RWPE1 (cell line): ENCODE results near the gene M1AP.

Experiments
- CTCF ChIA-PET: fragments of 350-600 bp; sonication (Branson Sonifier 250); formaldehyde crosslinking; extraction: SDS; loops from one replicate; lab custom pipeline; 2021; lab: Yijun Ruan, JAX
- POLR2A ChIA-PET: fragments of 400-600 bp; formaldehyde crosslinking; extraction: SDS; loops from one replicate; lab custom pipeline; 2020; ENCODE audit warnings: antibody characterized with exemption; ENCODE audit not compliant: low non-redundant PET; lab: Yijun Ruan, JAX
- DNase-seq: peaks from one replicate; pipeline ENCODE4 v3.0.0; 2012; ENCODE audit warnings: low spot score
- H3K27ac ChIP-seq: fragments of 450-650 bp; 2 replicates; pipeline ENCODE4 v1.5.1; 2017
- TF ChIP-seq, protein P1 (sequence below): fragments of 450-650 bp; conservative IDR thresholded peaks from 2 replicates; pipeline ENCODE4 v1.5.1; 2017; ENCODE audit warnings: low read depth, mild to moderate bottlenecking

The M1AP gene

DNA sequence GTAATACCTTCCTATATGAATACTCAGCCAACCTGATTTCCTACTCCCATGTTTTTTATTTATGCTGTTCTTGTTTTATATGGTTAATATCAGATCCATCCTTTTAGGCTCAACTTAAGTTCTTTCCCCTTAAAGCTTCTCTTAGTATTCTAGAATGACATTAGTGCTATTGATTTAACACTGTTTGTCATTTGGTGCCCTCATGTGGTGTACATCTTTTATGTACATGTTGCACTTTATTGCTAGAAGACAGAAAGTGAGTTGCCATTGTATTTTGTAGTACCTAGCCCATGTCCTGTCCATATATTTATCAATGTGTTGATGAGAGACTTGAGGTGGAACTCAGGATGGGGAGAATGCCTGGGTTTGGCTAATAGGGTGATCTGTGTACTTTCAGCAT is 115.9 kb downstream of the M1AP start:
- no peak for DNase-seq
- CTCF ChIA-PET = interaction anchor here (0.6 to 4.3 kb wide), 20 partner anchors 9 to 197 kb away, joined by 3 to 41 read pairs (median 4); partner anchors contain the start of genes CCDC142, INO80B, PCGF1 and TTC31
- TF ChIP-seq, protein P1, sequence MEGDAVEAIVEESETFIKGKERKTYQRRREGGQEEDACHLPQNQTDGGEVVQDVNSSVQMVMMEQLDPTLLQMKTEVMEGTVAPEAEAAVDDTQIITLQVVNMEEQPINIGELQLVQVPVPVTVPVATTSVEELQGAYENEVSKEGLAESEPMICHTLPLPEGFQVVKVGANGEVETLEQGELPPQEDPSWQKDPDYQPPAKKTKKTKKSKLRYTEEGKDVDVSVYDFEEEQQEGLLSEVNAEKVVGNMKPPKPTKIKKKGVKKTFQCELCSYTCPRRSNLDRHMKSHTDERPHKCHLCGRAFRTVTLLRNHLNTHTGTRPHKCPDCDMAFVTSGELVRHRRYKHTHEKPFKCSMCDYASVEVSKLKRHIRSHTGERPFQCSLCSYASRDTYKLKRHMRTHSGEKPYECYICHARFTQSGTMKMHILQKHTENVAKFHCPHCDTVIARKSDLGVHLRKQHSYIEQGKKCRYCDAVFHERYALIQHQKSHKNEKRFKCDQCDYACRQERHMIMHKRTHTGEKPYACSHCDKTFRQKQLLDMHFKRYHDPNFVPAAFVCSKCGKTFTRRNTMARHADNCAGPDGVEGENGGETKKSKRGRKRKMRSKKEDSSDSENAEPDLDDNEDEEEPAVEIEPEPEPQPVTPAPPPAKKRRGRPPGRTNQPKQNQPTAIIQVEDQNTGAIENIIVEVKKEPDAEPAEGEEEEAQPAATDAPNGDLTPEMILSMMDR = peak; percentile 40
- no peak overlapping the region for H3K27ac ChIP-seq
- POLR2A ChIA-PET = no interaction called here

DNA sequence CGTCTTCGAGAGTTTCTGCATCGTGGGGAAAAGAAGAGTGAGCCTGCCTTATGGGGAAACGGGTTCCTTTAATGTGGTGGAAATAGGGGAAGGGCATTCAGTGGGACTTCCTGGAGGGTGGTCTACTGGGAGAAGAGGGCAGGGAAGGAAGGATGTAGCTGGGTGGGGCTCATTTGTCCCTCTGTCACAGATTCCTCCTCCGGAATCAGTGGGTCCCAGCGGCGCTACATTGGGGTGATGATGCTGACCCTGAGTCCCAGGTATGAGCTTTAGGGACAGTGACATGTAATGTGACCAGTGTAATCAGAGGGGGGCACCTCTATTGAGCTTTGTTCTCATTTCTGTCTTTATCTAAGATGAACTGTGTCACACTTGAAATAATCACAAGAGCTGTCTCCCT is 116.5 kb downstream of the M1AP start:
- no peak for DNase-seq
- no peak overlapping the region for H3K27ac ChIP-seq
- POLR2A ChIA-PET = no interaction called here
- CTCF ChIA-PET = interaction anchor here (0.6 to 4.3 kb wide), 18 partner anchors 10 to 197 kb away, joined by 3 to 41 read pairs (median 4); partner anchors contain the start of genes CCDC142, INO80B, PCGF1 and TTC31
- TF ChIP-seq, protein P1 = no peak

DNA sequence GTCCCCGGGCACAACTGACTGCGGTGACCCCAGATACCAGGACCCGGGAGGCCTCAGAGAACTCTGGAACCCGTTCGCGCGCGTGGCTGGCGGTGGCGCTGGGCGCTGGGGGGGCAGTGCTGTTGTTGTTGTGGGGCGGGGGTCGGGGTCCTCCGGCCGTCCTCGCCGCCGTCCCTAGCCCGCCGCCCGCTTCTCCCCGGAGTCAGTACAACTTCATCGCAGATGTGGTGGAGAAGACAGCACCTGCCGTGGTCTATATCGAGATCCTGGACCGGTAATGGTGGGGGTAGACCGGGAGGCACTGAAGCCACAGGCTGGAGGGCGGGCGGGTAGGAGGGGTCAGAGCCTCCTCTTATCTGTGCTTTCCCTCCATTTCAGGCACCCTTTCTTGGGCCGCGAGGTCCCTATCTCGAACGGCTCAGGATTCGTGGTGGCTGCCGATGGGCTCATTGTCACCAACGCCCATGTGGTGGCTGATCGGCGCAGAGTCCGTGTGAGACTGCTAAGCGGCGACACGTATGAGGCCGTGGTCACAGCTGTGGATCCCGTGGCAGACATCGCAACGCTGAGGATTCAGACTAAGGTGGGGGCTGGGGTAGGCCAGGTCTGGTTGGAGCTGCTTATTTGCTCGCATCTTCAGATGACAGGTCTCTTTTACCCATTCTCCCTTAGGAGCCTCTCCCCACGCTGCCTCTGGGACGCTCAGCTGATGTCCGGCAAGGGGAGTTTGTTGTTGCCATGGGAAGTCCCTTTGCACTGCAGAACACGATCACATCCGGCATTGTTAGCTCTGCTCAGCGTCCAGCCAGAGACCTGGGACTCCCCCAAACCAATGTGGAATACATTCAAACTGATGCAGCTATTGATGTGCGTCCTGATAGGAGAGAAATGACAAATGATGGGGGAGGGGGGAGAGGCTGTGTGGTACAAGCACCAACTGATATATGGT is 117.6 kb downstream of the M1AP start:
- ChIA-PET POLR2A (interaction anchor here (0.6 kb wide), 2 partner anchors 20 to 47 kb away, joined by 3 to 12 read pairs; no protein-coding TSS in a partner anchor), CTCF (interaction anchor here (0.5 to 4.3 kb wide), 2 partner anchors 22 to 49 kb away, joined by 3 to 41 read pairs; partner anchors contain the start of genes CCDC142 and TTC31)
- TF ChIP-seq, protein P1 = no peak
- DNase-seq = no peak
- H3K27ac ChIP-seq = peak overlapping the region; percentile 83

DNA sequence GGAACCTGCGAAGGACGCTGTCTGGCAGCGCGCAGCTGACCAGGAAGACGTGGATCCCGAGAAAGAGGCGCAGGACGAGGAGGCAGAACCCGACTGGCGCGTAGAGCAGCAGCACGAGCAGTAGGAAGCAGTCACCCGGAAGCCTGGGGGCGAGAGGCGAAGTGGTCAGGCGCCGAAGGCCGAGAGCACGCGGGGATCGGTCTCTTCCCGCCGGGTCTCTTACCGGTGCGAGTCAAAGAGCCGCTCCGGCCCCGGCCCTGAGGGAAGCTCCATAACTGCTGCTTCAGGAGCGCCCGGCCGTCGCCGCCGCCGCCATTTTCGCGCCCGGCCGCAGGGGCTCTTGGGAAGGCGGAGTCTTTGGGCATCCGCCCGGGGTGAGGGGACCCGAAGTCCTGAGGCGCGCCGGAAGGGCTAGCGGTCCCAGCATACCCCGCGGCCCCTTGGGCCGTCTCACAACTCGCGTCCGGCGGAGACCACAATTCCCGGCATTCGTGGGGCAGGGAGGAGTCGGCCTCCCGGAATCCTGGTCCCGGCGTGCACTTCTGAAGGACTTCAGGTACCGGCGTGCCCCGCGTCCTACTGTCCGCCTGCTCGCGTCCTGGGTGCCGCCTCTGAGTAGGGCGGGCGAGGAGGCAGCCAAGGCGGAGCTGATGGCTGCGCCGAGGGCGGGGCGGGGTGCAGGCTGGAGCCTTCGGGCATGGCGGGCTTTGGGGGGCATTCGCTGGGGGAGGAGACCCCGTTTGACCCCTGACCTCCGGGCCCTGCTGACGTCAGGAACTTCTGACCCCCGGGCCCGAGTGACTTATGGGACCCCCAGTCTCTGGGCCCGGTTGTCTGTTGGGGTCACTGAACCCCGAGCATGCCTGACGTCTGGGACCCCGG is 118.5 kb downstream of the M1AP start, which contains the start of the genes AUP1 and HTRA2:
TSS of gene AUP1 (minus strand) at position 350 of the 882 bp plus-strand sequence. CDS start at position 273, 77 bp downstream.
TSS of gene HTRA2 (plus strand) at position 577 of the 882 bp plus-strand sequence. CDS start at position 651, 74 bp downstream.
- TF ChIP-seq, protein P1 = no peak
- ChIA-PET POLR2A (interaction anchor here (0.5 to 0.8 kb wide), 4 partner anchors 19 to 138 kb away, joined by 3 to 12 read pairs (median 4); no protein-coding TSS in a partner anchor), CTCF (interaction anchor here (0.6 to 4.3 kb wide), 3 partner anchors 48 to 138 kb away, joined by 3 to 41 read pairs (median 5); partner anchors contain the start of genes CCDC142 and TTC31)
- peak within 1 kb of the TSS; percentile 83 for H3K27ac ChIP-seq
- DNase-seq = peak; percentile 99

DNA sequence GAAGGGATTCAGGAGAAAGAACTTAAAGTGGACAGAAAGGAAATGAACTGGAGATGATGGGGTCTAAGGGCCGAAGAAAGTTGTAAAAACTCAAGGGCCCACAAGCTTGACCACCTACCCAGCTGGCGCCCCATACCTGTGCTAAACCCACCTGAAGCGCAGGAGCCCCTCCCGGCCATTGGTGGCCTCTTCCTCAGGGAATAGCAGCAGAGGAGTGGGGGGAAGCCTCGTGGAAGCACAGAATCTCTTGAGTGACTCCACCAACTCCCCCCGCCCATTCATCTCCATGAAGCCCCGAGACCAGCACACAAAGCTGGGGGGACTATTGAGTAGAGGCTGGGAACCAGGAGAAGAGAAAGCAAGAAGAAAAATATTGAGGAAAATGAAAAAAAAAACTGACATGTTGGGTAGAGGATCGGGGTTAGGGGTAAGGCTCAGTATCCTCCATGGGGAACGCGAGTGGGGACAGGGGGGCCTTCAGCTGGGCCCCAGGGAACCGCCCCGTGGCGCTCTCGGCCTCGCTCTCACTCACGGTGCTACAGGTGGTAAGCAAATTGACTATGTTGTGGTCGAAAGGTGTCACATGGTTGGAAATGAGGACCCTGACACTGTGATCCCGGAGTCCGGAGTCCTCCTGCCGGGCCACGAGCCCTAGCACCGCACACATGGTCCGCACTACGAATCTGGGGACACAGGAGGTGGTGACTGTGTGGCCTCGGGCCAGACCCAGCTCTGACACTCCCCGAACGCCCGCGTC is 119.4 kb downstream of the M1AP start:
- CTCF ChIA-PET = interaction anchor here (0.6 to 4.3 kb wide), 3 partner anchors 47 to 138 kb away, joined by 3 to 41 read pairs (median 5); partner anchors contain the start of genes CCDC142 and TTC31
- TF ChIP-seq, protein P1 = no peak
- POLR2A ChIA-PET = interaction anchor here (0.5 to 0.8 kb wide), 4 partner anchors 20 to 137 kb away, joined by 3 to 4 read pairs (median 3); no protein-coding TSS in a partner anchor
- peak overlapping the region; percentile 83 for H3K27ac ChIP-seq
- no peak for DNase-seq
